Measurements from ENCODE around the gene SHB.

SHB gene

DNA sequence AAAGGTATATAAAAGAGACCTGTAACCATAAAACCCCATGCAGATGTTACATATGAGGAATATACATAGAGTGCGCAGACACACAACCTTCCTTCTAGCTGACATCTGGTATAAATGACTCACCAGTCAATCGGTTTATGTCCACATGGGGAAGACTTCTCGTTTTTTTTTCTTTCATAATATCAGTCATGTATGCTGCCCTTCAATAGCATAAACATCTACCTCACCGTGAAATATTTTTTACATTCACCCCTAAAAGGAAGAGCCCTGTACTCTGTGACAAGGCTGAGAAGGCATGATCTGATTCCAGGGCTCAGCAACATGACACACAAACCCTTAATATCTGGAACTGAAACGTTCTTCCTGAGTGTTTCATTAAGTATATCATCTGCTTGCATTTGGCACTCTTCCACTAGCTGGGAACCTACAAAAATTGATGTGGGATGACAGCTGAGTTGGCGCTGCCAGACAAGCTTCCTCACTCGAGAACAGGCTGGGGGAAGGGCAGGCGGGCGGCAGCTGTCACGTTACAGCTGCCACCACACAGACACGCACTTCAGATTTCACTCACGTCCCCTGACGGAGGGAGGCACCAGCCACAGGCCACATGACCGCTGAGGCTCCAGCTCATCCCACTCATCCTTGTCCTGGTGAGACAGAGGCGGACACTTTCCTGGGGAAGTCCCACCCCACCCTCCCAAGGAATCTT, 74.2 kb downstream of the SHB start:
- DNase-seq = peak in 49 of 51 donors; percentile 31 to 95 (median 84)

- peak in 1 of 51 donors; percentile 19 for DNase-seq
These were observed 76.1 kb downstream of the SHB start for GRCh38 chr9:37992924-37993349.

- DNase-seq = peak in 2 of 51 donors; percentile 14 to 50
These were observed 78.5 kb downstream of the SHB start for GRCh38 chr9:37990404-37991015.

- DNase-seq = no peak
These were observed 79.3 kb downstream of the SHB start for GRCh38 chr9:37989701-37990100.

- DNase-seq = no peak
These were observed 80.4 kb downstream of the SHB start for GRCh38 chr9:37988602-37989001.

DNA sequence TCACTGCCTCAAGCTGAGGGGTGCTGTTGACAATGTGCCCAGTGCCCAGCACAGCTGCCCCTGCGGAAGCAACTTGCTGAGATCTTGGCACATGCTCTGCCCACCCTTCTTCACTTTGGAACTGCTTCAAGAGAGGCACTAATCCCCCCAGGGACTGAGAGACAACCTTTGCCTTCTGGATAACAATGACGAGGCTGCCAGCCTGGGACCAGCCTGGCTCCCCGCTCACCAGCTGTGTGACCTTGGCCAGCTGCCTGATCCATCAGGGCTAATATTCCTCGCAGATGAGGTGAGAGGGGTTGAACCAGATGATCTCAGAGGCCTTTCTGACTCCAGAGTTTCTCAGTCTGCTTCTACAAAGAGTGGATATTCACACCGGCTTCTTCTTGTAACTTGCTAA, 81.0 kb downstream of the SHB start:
- peak in 5 of 51 donors; percentile 13 to 55 (median 37) for DNase-seq

DNA sequence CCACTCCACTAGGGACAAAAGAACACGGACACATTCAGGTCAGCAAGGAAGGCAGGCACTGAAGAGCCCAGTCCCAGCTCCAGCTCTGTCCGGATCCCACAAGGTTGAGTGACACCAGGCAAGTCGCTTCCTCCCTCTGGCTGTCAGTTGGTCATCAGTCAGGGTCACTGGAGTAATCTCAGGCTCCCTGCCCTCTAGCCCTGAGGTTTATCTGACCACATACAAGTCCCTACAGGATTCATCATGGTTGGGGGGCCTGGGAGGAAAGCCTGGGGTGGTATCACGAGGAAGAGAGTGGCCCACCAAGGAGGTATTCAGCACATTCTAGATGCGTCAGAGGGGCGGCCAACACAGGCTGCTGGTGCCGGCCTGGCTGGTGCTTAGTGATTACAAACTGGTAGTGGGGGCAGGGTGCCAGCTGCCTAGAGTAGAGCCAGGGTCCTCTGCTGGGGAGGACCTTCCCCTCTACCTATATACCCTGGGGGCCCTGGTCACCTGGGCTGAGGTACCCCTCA, 81.5 kb downstream of the SHB start:
- peak in 7 of 51 donors; percentile 19 to 55 (median 33) for DNase-seq

DNA sequence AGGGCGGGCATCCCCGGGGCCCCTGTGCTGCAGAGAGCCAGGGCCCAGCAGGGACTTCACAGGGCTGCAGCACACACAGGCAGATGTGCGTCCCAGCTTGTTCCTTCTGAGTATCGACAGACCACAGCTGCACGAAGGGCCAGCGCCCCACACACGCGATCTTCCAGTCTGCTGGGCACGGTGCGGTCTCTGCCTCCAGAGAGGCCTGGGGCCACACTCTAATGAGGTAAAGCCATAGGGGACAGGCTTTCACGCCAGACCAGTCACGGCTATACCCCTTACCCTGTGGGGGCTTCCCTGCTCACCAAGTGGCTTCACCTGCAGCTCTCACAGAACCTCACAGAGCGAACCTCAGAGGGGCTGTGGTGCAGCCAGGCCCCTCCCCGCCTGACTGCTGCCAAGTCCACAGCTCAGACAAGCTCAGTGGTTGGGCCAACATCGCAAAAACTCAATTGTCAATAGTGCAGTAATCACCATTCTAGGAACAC, 82.2 kb downstream of the SHB start:
- peak in 11 of 51 donors; percentile 22 to 52 (median 30) for DNase-seq

DNA sequence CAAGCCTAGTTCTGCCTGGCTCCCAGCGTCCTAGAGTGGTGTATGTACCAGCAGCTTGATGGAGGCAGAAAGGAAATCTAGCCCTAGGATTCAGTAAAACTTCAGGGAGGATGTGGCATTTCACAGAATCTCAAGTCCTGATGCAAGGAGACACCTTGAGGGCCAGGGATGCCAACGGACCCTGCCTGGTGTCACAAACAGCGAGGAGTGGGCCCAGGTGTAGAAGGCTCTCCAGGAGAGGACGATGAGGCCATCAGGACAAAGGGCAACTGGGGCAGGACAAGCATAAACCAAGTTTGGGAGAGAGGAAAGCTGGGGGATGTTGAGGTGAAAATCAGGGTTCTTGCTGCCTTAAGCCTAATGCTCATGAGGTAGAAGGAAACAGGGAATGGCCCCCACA, 83.0 kb downstream of the SHB start:
- DNase-seq = no peak

DNA sequence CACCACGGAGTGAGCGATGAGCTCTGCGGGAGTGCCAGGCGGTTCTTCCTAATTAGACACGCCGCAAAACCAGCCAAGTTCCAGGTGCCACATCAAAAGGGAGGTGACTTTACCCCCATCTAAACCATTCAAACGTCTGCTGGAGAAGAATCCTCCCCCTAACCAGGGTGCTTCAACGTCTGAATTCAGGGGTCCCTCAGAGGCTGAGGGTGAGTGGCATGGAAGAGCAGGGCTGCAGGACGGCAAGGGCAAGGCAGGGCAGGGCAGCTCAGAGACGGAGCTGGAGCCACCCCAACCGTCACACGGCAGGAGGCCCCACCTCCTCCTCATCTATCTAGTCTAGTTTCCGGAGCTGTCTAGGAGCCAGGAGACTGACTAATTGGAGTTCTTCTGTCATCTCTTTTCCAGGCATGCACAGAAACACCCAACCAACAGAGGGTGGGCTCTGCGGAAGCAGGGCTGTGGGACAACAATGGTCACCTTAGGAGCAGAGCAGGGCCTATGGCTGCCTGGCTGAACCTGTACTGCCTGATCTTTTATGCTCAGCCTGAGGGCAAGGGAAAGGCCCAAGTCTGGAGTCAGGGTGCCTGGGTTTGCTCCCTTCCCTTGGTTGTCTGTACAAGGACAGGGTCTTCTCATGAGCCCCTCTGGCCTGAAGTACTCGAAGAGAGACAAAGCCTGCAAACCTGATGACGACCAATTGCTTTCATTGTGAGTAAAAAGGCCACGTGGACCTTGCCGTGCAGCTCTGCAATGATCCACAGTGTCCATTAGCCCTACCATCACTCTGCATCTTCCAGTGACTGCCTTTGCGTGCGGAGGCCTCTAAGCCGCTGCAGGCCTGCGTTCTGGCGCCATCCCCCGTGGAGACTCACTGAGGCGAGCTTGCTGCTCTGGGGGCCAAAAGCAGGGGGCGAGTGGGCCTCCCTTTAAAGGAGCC, 84.1 kb downstream of the SHB start:
- peak in 1 of 51 donors; percentile 16 for DNase-seq

DNA sequence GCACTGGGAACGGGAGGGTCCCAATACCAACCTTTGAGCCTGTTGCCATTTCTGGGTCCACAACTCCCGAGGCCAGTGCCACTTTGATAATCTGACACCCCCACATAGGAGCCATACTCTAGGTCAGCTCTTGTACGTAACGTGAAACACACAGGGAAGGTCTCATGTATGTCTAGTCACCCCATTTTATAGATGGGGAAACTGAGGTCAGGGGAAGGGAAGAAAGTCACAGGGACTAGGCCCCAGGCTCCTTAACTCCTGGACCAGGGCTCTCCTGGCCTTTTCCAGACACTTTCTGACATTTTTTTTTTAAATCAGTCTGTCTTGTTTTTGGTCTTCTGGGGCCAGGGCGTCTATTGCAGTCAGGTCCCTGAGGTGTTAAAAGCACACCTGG, 84.8 kb downstream of the SHB start:
- DNase-seq = no peak

- no peak for DNase-seq
These were observed 85.5 kb downstream of the SHB start for GRCh38 chr9:37983381-37984067.

GRCh38 chr9:37979844-37980243, 89.2 kb downstream of the SHB start:
- DNase-seq = no peak

DNA sequence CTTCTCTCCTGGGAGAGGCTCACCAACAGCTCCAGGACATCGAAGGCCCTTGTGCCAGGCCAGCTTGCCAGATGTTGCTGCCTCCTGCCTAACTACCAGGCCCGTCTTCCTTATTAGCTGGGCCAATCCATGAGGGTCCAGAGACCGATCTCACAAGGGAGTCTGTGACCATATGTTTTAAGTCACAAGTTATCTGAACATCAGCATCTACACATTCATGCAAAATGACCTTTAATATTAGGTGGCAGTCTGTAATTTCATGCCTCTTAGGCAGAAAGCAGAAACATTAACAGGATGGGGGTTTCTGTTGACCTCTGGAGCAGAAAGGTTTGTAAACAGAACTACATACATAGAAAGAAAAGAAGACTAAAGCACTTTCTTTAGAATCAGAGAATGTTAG, 90.0 kb downstream of the SHB start:
- DNase-seq = no peak

DNA sequence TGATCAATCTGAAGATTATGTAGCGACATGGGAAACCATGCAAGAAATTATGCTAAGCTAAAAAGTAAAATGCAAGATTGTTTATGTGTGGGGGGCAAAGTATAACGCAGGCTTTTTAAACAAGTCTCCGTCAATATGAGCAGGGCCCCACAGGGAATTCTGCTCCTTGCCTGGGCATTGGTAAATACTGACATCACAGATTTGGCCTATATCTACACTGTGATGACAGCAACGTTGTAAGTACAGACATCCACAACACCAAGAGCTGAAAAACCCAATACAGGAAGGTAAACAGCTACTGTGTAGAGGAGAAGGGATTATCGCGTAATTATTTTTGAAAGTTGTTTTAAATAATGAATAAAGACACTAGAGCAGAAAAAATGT, 90.6 kb downstream of the SHB start:
- DNase-seq = no peak

GRCh38 chr9:37977851-37978480, 91.1 kb downstream of the SHB start:
- no peak for DNase-seq

DNA sequence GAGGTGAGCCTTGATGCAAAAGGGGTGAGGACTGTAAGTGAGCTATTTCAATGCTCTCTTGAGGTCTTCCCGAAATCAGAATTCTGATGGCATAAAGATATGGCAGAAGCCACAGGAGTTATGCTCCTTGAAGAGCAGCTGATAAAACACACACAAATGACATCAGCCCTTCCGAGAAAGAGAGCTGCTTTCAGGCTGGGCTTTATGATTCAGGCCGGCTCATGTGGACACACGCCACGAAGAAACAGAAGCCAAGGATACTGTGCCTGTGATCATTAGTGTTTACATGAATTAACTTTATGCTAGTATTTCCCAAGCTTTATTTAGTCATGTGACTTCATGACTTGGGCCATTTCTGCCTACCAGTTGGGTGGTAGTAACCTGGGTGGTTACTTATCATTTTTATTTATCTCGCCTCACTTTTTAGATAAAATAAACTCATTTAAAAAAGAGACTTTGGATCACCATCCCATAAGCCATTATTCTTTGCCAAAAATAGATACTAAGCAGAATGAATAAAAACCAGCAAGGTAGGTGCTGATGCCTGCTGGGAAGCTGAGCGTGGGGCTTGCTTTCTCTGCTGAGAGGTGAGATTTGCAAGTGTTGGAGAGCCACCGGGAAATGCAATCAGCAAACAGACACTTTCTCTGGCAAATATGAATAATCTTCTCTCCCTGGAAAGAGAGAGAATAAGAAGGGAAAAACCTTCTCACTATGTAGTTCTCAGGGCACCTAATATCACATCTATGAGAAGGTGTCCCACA, 92.1 kb downstream of the SHB start:
- DNase-seq = peak in 1 of 51 donors; percentile 25

- DNase-seq = no peak
These were observed 93.4 kb downstream of the SHB start for GRCh38 chr9:37975639-37976038.

GRCh38 chr9:37974506-37975173, 94.4 kb downstream of the SHB start:
- DNase-seq = no peak
